SHP77 treated with DMSO at 0.1 percent for 48 hours (cell line): ENCODE data around the gene KCNJ2.
A peak's percentile ranks its signal among the peaks of the same experiment; 100 is the strongest.

Source experiments
- DNase-seq: peaks from one replicate; lab custom pipeline; 2025; lab: John Stamatoyannopoulos, UW

KCNJ2 gene

GRCh38 chr17:70159980-70160379 lies 9.4 kb upstream of the KCNJ2 start:
- no peak for DNase-seq

GRCh38 chr17:70161519-70161918 lies 7.8 kb upstream of the KCNJ2 start:
- DNase-seq, result no peak

- no peak for DNase-seq
Measured at GRCh38 chr17:70165383-70165782, 3.9 kb upstream of the KCNJ2 start.

- no peak for DNase-seq
Measured at GRCh38 chr17:70166615-70167014, 2.7 kb upstream of the KCNJ2 start.

- DNase-seq, result peak; percentile 66
Measured at GRCh38 chr17:70168044-70168976, 1.0 kb upstream of the KCNJ2 start.

GRCh38 chr17:70169709-70170597 lies 621 bp downstream of the KCNJ2 start:
- DNase-seq, result peak; percentile 58

- DNase-seq, result peak; percentile 36
Measured at GRCh38 chr17:70171159-70171558, 1.8 kb downstream of the KCNJ2 start.

GRCh38 chr17:70172449-70172848 lies 3.1 kb downstream of the KCNJ2 start:
- no peak for DNase-seq

GRCh38 chr17:70172923-70173322 lies 3.6 kb downstream of the KCNJ2 start:
- DNase-seq, result no peak

GRCh38 chr17:70173681-70174080 lies 4.3 kb downstream of the KCNJ2 start:
- DNase-seq, result no peak

GRCh38 chr17:70181376-70181775 lies 12.0 kb downstream of the KCNJ2 start:
- DNase-seq, result no peak

GRCh38 chr17:70181866-70182265 lies 12.5 kb downstream of the KCNJ2 start:
- no peak for DNase-seq

- no peak for DNase-seq
Measured at GRCh38 chr17:70183508-70183907, 14.2 kb downstream of the KCNJ2 start.

GRCh38 chr17:70184207-70184606 lies 14.9 kb downstream of the KCNJ2 start:
- no peak for DNase-seq

- DNase-seq, result no peak
Measured at GRCh38 chr17:70184770-70185169, 15.4 kb downstream of the KCNJ2 start.

GRCh38 chr17:70185285-70185684 lies 16.0 kb downstream of the KCNJ2 start:
- no peak for DNase-seq

- no peak for DNase-seq
Measured at GRCh38 chr17:70187383-70187782, 18.1 kb downstream of the KCNJ2 start.

- DNase-seq, result no peak
Measured at GRCh38 chr17:70190959-70191805, 21.9 kb downstream of the KCNJ2 start.

- DNase-seq, result no peak
Measured at GRCh38 chr17:70195091-70195490, 25.8 kb downstream of the KCNJ2 start.

- DNase-seq, result no peak
Measured at GRCh38 chr17:70201872-70202419, 32.6 kb downstream of the KCNJ2 start.

GRCh38 chr17:70202840-70203239 lies 33.5 kb downstream of the KCNJ2 start:
- no peak for DNase-seq

- no peak for DNase-seq
Measured at GRCh38 chr17:70204431-70204830, 35.1 kb downstream of the KCNJ2 start.
